Pancreas (tissue), 10 donors: ENCODE results near the gene MBD3. TPM values are rescaled to one million over a fixed set of nuclear protein-coding genes. Genes with fewer than 3 reads are reported as not detected.

Source experiments
- ATAC-seq, 4 donors: fragments of 200-7000 bp; cut with Tn5 transposase; one replicate each; pipeline versions ENCODE4 v1.8.0 to v1.9.1; 2020; ENCODE audit warnings: mild to moderate bottlenecking in 4 of 4, moderate library complexity in 4 of 4
- DNase-seq, 6 donors: peaks; one replicate each; pipeline ENCODE4 v3.0.0-alpha.2; 2020
- FAIRE-seq: peaks from 2 replicates; lab custom pipeline; 2012; peaks lifted over from hg19 to GRCh38; lab: Jason Lieb, UNC
- H3K27ac ChIP-seq, 4 donors: fragments of 200-600 bp; sonication (generic); 1 replicate in 3 of 4; 2 replicates in 1 of 4; pipeline versions ENCODE4 v1.5.0 to v1.8.0; 2020
- H3K27me3 ChIP-seq, 4 donors: fragments of 200-600 bp; one replicate each; pipeline ENCODE4 v1.8.0; 2021
- H3K36me3 ChIP-seq, 3 donors: fragments of 200-600 bp; sonication (generic) in 1 of 3; one replicate each; pipeline versions ENCODE4 v1.5.0 to v1.8.0; 2020 to 2021
- H3K4me1 ChIP-seq, 3 donors: fragments of 200-600 bp; one replicate each; pipeline ENCODE4 v1.8.0; 2021
- H3K4me3 ChIP-seq, 4 donors: fragments of 200-600 bp; sonication (generic) in 2 of 4; one replicate each; pipeline versions ENCODE4 v1.5.0 to v1.8.0; 2020 to 2021
- H3K9me3 ChIP-seq, 4 donors: fragments of 200-600 bp; one replicate each; pipeline ENCODE4 v1.8.0; 2021
- WGBS, 2 donors: extraction: QIAGEN DNeasy Blood & Tissue Kit; methylation state at CpG; one replicate each; pipeline ENCODE4 v1.1.7; 2013; 5-methylcytosine and 5-hydroxymethylcytosine counted together
- intact Hi-C, 3 donors: fragments of 100-400 bp; cut with DNase I; formaldehyde crosslinking; loops; one replicate each; pipeline versions ENCODE4 v1.11.1 to v1.14.2; 2022
- polyA plus RNA-seq, 2 donors: library from polyadenylated mRNA; stranded (reverse); fragments of 200-250 nt; gene quantifications; one replicate each; pipeline ENCODE4 v1.2.3, GENCODE V29; 2013
- total RNA-seq, 6 donors: library from RNA; stranded (reverse); fragmentation: NEBNext Ultra II Directional in 4 of 6; extraction: Animal tissue kit (Norgen Biotek cat#: 25700) in 4 of 6; gene quantifications; one replicate each; pipeline versions ENCODE4 v1.2.1 to v1.2.4, GENCODE V29; 2021 to 2023
- TF ChIP-seq, protein P1 (sequence below), 4 donors: fragments of 200-600 bp; sonication (generic) in 3 of 4; IDR thresholded peaks; one replicate each; pipeline versions ENCODE4 v1.5.0 to v1.8.0; 2021; ENCODE audit warnings: antibody characterized with exemption in 4 of 4
- donor health status: healthy with polysubstance abuse.
- donor health status: DM: no; HTN: no; CAD: no; lungs with moderate emphysema.
- donor health status: DM: no; HTN: no; CAD: no.
- donor health status: control.
- donor health status: control.
- donor health status: Bipolar disorder and iron deficiency.
- donor health status: DM: yes; HTN: yes; CAD: no.
- donor health status: DM: no; HTN: no; CAD: no.
- donor health status: DM: no; HTN: no; CAD: no.
- donor health status: DM: yes; HTN: yes; CAD: no.

MBD3 gene
- total and polyA plus RNA-seq, 8 donors: 17.4 to 113 (median 30.2) TPM

DNA sequence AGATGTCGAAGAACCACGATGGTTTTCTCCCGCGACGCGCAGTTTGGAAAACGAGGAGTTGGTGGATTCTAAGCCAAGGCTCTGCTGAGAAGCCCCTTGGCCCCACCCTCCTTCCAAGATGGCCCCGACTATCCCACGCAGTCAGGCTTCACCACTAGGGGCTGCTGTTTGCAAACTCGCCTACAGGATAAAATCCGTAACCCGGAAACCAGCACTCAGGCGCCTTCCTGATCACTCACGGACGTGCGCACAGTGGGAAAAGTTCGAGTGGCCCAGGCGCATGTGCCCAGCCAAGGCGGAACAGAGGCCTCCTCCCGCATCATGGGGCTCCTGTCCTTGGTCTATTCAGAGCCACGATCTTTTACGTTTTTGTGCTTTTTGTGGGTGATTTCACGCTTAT lies 31.8 kb upstream of the MBD3 start:
- H3K4me1 ChIP-seq: no peaks in the 10 kb centered on the region
- ATAC-seq (peak in 3 of 4 donors; percentile 52 to 67 (median 64)), DNase-seq (peak in 1 of 6 donors; percentile 34), FAIRE-seq (no peak)
- intact Hi-C loops: no loop called here
- 77 to 88% methylated on average over 23 of the region's 23 CpGs for WGBS, 2 donors
- H3K27me3 ChIP-seq: no peaks in the 10 kb centered on the region
- H3K9me3 ChIP-seq: no peaks in the 10 kb centered on the region
- no peak overlapping the region for H3K27ac ChIP-seq
- no peak overlapping the region for H3K4me3 ChIP-seq
- TF ChIP-seq, protein P1, sequence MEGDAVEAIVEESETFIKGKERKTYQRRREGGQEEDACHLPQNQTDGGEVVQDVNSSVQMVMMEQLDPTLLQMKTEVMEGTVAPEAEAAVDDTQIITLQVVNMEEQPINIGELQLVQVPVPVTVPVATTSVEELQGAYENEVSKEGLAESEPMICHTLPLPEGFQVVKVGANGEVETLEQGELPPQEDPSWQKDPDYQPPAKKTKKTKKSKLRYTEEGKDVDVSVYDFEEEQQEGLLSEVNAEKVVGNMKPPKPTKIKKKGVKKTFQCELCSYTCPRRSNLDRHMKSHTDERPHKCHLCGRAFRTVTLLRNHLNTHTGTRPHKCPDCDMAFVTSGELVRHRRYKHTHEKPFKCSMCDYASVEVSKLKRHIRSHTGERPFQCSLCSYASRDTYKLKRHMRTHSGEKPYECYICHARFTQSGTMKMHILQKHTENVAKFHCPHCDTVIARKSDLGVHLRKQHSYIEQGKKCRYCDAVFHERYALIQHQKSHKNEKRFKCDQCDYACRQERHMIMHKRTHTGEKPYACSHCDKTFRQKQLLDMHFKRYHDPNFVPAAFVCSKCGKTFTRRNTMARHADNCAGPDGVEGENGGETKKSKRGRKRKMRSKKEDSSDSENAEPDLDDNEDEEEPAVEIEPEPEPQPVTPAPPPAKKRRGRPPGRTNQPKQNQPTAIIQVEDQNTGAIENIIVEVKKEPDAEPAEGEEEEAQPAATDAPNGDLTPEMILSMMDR (IDR thresholded peaks at IDR 0.05): peak in 3 of 4 donors; percentile 16 to 34 (median 30)
- no peaks in the 10 kb centered on the region for H3K36me3 ChIP-seq

DNA sequence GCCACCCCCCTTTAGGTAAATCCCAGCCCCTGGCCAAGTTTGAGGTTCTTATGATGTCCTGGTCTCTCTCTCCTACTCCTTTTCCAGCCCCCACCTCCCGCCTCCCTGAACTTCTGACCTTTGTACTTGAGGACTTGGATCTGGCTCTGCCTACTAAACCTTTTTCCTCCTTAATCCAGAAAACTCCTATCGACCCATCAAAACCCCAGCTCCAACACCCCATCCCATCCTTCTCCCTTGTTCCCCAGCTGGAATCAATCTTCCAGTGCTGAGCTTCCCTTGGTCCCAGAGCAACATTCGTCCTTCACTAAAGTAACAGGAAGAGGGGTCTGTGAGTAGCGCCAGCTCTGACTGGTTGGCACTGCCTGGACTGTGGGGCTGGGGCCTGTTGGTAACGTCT lies 29.9 kb upstream of the MBD3 start:
- Histone ChIP-seq H3K36me3 (no peaks in the 10 kb centered on the region), H3K27ac (no peak overlapping the region), H3K4me1 (no peaks in the 10 kb centered on the region), H3K27me3 (no peaks in the 10 kb centered on the region), H3K9me3 (no peaks in the 10 kb centered on the region), H3K4me3 (no peak overlapping the region)
- FAIRE-seq: no peak
- intact Hi-C loops: no loop called here
- no peak for ATAC-seq
- DNase-seq: no peak
- 92% methylated on average over 5 of the region's 5 CpGs for WGBS, 2 donors
- TF ChIP-seq, protein P1 (IDR thresholded peaks at IDR 0.05): no peak

DNA sequence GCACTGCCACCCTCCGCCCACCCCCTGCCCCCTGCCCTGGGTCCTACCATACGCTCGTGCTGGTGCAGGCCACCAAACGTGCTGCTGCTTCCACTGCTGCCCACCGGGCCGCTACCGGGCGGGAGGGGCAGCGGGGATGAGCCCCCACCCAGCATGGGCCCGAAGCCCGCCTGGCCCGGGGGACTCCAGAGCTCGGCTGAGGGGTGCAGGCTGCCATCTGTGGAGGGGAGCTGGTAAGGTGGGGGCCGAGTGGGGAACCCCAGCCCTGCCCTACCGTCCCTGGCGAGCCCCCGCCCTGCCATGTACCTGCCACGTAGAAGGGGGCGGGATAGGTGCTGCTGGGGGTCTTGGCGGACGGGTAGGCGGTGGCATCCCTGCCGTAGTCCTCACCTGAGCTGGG lies 29.3 kb upstream of the MBD3 start:
- no peak for FAIRE-seq
- 93 to 96% methylated on average over 18 to 23 of the region's 23 CpGs for WGBS, 2 donors

DNA sequence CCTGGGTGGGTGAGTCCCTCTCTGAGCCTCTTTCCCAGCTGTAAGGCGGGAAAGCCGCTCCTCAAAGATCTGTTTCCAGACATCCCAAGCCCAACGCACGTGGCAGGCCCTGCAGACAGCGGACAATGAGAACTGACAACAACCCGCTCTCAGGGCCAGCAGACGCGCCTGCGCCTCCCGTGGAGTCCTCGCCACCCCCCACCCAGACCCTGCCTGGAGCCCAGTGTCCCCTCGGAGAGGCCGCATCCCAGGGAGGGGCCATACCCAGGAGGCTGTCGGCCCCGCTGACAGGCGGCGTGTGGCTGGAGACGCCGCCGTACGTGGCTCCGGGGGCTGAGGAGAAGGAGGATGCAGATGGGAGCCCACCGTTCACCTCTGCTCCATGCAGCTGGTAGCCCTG lies 28.9 kb upstream of the MBD3 start:
- no peak for FAIRE-seq
- 93 to 96% methylated on average over 21 to 23 of the region's 23 CpGs for WGBS, 2 donors
- intact Hi-C loops: no loop called here
- peak in 2 of 6 donors; percentile 22 to 60 for DNase-seq
- TF ChIP-seq, protein P1 (IDR thresholded peaks at IDR 0.05): no peak
- no peaks in the 10 kb centered on the region for H3K27me3 ChIP-seq
- H3K9me3 ChIP-seq: no peaks in the 10 kb centered on the region
- no peaks in the 10 kb centered on the region for H3K4me1 ChIP-seq
- no peak overlapping the region for H3K4me3 ChIP-seq
- no peak overlapping the region for H3K27ac ChIP-seq
- H3K36me3 ChIP-seq: no peaks in the 10 kb centered on the region
- no peak for ATAC-seq

More for the DNA sequence above, 29.3 kb upstream of the MBD3 start:
- TF ChIP-seq, protein P1 (IDR thresholded peaks at IDR 0.05): no peak
- H3K36me3 ChIP-seq: no peaks in the 10 kb centered on the region
- intact Hi-C loops: no loop called here
- no peak overlapping the region for H3K4me3 ChIP-seq
- H3K4me1 ChIP-seq: no peaks in the 10 kb centered on the region
- H3K27ac ChIP-seq: no peak overlapping the region
- DNase-seq (peak in 2 of 6 donors; percentile 30 to 73), ATAC-seq (no peak)
- H3K27me3 ChIP-seq: no peaks in the 10 kb centered on the region
- no peaks in the 10 kb centered on the region for H3K9me3 ChIP-seq

DNA sequence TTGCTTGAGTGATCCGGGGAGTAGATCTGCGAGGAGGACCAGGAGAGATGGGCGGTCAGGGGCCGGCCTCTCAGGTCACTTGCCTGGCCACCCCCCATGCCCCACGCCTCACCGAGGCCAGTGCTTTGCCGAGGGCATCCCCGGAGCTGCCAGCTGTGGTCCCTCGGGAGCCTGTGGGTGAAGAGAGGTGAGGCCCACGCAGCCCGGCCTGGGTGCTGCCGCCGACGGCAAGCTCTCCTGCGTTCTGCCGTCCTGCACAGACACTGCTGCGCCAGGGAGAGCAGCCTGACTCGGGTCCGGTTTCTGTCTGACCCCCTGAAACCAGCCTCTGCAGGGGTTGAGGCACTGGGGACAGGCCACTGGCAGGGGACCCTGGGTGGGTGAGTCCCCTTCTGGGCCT lies 28.4 kb upstream of the MBD3 start:
- WGBS, 2 donors: 93% methylated on average over 18 to 19 of the region's 19 CpGs
- H3K36me3 ChIP-seq: no peaks in the 10 kb centered on the region

More for the DNA sequence above, 28.4 kb upstream of the MBD3 start:
- Histone ChIP-seq H3K27ac (no peak overlapping the region), H3K9me3 (no peaks in the 10 kb centered on the region), H3K4me1 (no peaks in the 10 kb centered on the region), H3K4me3 (no peak overlapping the region), H3K27me3 (no peaks in the 10 kb centered on the region)
- TF ChIP-seq, protein P1 (IDR thresholded peaks at IDR 0.05): no peak
- no peak for ATAC-seq
- FAIRE-seq: no peak
- intact Hi-C loops: no loop called here
- peak in 1 of 6 donors; percentile 61 for DNase-seq
